Lung microvascular endothelial cell (primary cell): ENCODE results near the gene FAM200B. TPM values are rescaled to one million over a fixed set of nuclear protein-coding genes. Genes with fewer than 3 reads are reported as not detected.

ENCODE experiments used
- DNase-seq, 2 donors: peaks; one replicate each; pipeline versions ENCODE4 v3.0.0 to v3.0.0-alpha.2; 2010; ENCODE audit warnings: low read depth in 2 of 2
- total RNA-seq: library from RNA; depleted of rRNA; stranded (reverse); fragments of >200 nt; gene quantifications from 2 replicates; pipeline ENCODE4 v1.2.1, GENCODE V29; 2014

The FAM200B gene
- 19.2 and 28.4 TPM in 2 replicates for total RNA-seq

GRCh38 chr4:15681372-15682241, at the start of gene FAM200B:
Gene FAM200B, plus strand, starts transcription at chr4:15681827. Its CDS starts 5,151 bp downstream, at chr4:15686978.
- peak; percentile 98 to 99 for DNase-seq

GRCh38 chr4:15636818-15637217, 44.8 kb upstream of the FAM200B start:
- DNase-seq, result no peak

GRCh38 chr4:15638418-15638817, 43.2 kb upstream of the FAM200B start:
- DNase-seq, result no peak

- no peak for DNase-seq
Measured at GRCh38 chr4:15648600-15648999, 33.0 kb upstream of the FAM200B start.

GRCh38 chr4:15649914-15650545, 31.6 kb upstream of the FAM200B start:
- peak; percentile 54 to 56 for DNase-seq

GRCh38 chr4:15651676-15652075, 30.0 kb upstream of the FAM200B start:
- no peak for DNase-seq

GRCh38 chr4:15652191-15652590, 29.4 kb upstream of the FAM200B start:
- no peak for DNase-seq

- no peak for DNase-seq
Measured at GRCh38 chr4:15652841-15653240, 28.8 kb upstream of the FAM200B start.

GRCh38 chr4:15653420-15653819, 28.2 kb upstream of the FAM200B start:
- peak; percentile 34 to 42 for DNase-seq

- peak; percentile 55 to 70 for DNase-seq
Measured at GRCh38 chr4:15653864-15654592, 27.6 kb upstream of the FAM200B start.

- peak; percentile 47 to 51 for DNase-seq
Measured at GRCh38 chr4:15654593-15655222, 26.9 kb upstream of the FAM200B start.

- DNase-seq, result peak; percentile 90 to 93
Measured at GRCh38 chr4:15655223-15656037, 26.2 kb upstream of the FAM200B start, which contains the start of gene FBXL5. Gene FBXL5, minus strand, starts transcription at chr4:15655357. Its CDS starts 70 bp downstream, at chr4:15655287.

GRCh38 chr4:15656038-15656470, 25.6 kb upstream of the FAM200B start:
- no peak for DNase-seq

GRCh38 chr4:15657366-15657765, 24.3 kb upstream of the FAM200B start:
- DNase-seq, result peak in 1 of 2 donors; percentile 35

- no peak for DNase-seq
Measured at GRCh38 chr4:15658136-15658770, 23.4 kb upstream of the FAM200B start.

- no peak for DNase-seq
Measured at GRCh38 chr4:15658781-15659180, 22.8 kb upstream of the FAM200B start.

GRCh38 chr4:15659768-15660570, 21.7 kb upstream of the FAM200B start:
- DNase-seq, result peak; percentile 46 to 92

GRCh38 chr4:15665753-15666365, 15.8 kb upstream of the FAM200B start:
- DNase-seq, result peak in 1 of 2 donors; percentile 91

GRCh38 chr4:15667006-15667405, 14.6 kb upstream of the FAM200B start:
- no peak for DNase-seq
